ENCODE measurements around the gene MYO9B. TPM values are rescaled to one million over a fixed set of nuclear protein-coding genes. Genes with fewer than 3 reads are reported as not detected.

The MYO9B gene
- polyA plus RNA-seq, 1 donor (not counting 4 experiments of a cell fraction or from before 2014, with no cell fraction given), result 14.3 TPM

- Histone ChIP-seq H3K9ac (ENCODE audit: control insufficient read depth, extremely low read depth, insufficient read depth, low read length) (no peak overlapping the region), H2AFZ (ENCODE audit: control insufficient read depth, low read length) (no peak overlapping the region), H3K4me2 (ENCODE audit: control insufficient read depth, extremely low read depth, insufficient read depth, low read depth, low read length) (no peak overlapping the region), H3K9me3 (ENCODE audit: control insufficient read depth, low read depth, low read length) (no peaks in the 10 kb centered on the region), H4K20me1 (ENCODE audit: control insufficient read depth, extremely low read depth, insufficient read depth, low read length) (no peaks in the 10 kb centered on the region), H3K36me3 (ENCODE audit: control insufficient read depth in 2 of 2, extremely low read depth in 1 of 2, insufficient read depth in 2 of 2, low read length in 2 of 2) (peaks cover 25 to 29% of the 10 kb centered on the region in 2 experiments), H3K4me1 (ENCODE audit: control insufficient read depth, extremely low read depth, insufficient read depth, low read length) (no peaks in the 10 kb centered on the region), H3K27me3 (ENCODE audit: control insufficient read depth, extremely low read depth, insufficient read depth, low read length) (no peaks in the 10 kb centered on the region), H3K4me3 (ENCODE audit: control insufficient read depth in 2 of 3, extremely low read depth in 1 of 3, insufficient read depth in 2 of 3, low read depth in 1 of 3, low read length in 3 of 3) (no peak overlapping the region), H3K79me2 (ENCODE audit: control insufficient read depth, insufficient read depth, low read length) (no peaks in the 10 kb centered on the region), H3K27ac (ENCODE audit: control insufficient read depth, insufficient read depth, low read length) (no peak overlapping the region), H3K9me1 (ENCODE audit: control insufficient read depth, extremely low read depth, insufficient read depth, low read length) (no peaks in the 10 kb centered on the region)
- no peak for DNase-seq (ENCODE audit: low read depth, low spot score)
- TF ChIP-seq CTCF (optimal IDR thresholded peaks at IDR 0.05 in 1 of 3, IDR thresholded peaks at IDR 0.05 in 1 of 3, conservative IDR thresholded peaks at IDR 0.05 in 1 of 3; ENCODE audit: extremely low read depth in 1 of 3, insufficient read depth in 2 of 3, low read length in 3 of 3), result no peak
- TF ChIP-seq EZH2 (IDR thresholded peaks at IDR 0.05; ENCODE audit: low read length), result no peak
- dilution Hi-C loops (cut with MboI; ENCODE audit: extremely low pct_ligation_motif_present, low sequenced_read_pairs), result no loop called here
- no peak for FAIRE-seq
These were observed 125.0 kb downstream of the MYO9B start for GRCh38 chr19:17200408-17201079.

GRCh38 chr19:17202249-17202648 is 126.7 kb downstream of the MYO9B start:
- Histone ChIP-seq H3K4me1 (ENCODE audit: control insufficient read depth, extremely low read depth, insufficient read depth, low read length) (no peaks in the 10 kb centered on the region), H3K9ac (ENCODE audit: control insufficient read depth, extremely low read depth, insufficient read depth, low read length) (no peak overlapping the region), H2AFZ (ENCODE audit: control insufficient read depth, low read length) (no peak overlapping the region), H3K9me3 (ENCODE audit: control insufficient read depth, low read depth, low read length) (no peaks in the 10 kb centered on the region), H3K27me3 (ENCODE audit: control insufficient read depth, extremely low read depth, insufficient read depth, low read length) (no peaks in the 10 kb centered on the region), H3K4me3 (ENCODE audit: control insufficient read depth in 2 of 3, extremely low read depth in 1 of 3, insufficient read depth in 2 of 3, low read depth in 1 of 3, low read length in 3 of 3) (no peak overlapping the region), H3K4me2 (ENCODE audit: control insufficient read depth, extremely low read depth, insufficient read depth, low read depth, low read length) (no peak overlapping the region), H3K27ac (ENCODE audit: control insufficient read depth, insufficient read depth, low read length) (no peak overlapping the region), H4K20me1 (ENCODE audit: control insufficient read depth, extremely low read depth, insufficient read depth, low read length) (no peaks in the 10 kb centered on the region), H3K36me3 (ENCODE audit: control insufficient read depth in 2 of 2, extremely low read depth in 1 of 2, insufficient read depth in 2 of 2, low read length in 2 of 2) (peaks cover 25 to 36% of the 10 kb centered on the region in 2 experiments), H3K79me2 (ENCODE audit: control insufficient read depth, insufficient read depth, low read length) (no peaks in the 10 kb centered on the region), H3K9me1 (ENCODE audit: control insufficient read depth, extremely low read depth, insufficient read depth, low read length) (no peaks in the 10 kb centered on the region)
- no peak for FAIRE-seq
- DNase-seq (ENCODE audit: low read depth, low spot score), result no peak
- no peak for TF ChIP-seq EZH2 (IDR thresholded peaks at IDR 0.05; ENCODE audit: low read length)
- TF ChIP-seq CTCF (optimal IDR thresholded peaks at IDR 0.05 in 1 of 3, IDR thresholded peaks at IDR 0.05 in 1 of 3, conservative IDR thresholded peaks at IDR 0.05 in 1 of 3; ENCODE audit: extremely low read depth in 1 of 3, insufficient read depth in 2 of 3, low read length in 3 of 3), result no peak
- dilution Hi-C loops (cut with MboI; ENCODE audit: extremely low pct_ligation_motif_present, low sequenced_read_pairs), result no loop called here
